Choroid plexus epithelial cell (primary cell): Measurements from ENCODE around the gene HAL.

Experiments
- DNase-seq: peaks from one replicate; pipeline ENCODE4 v3.0.0-alpha.2; 2010; ENCODE audit warnings: low read depth
- H3K4me3 ChIP-seq: 2 replicates; pipeline ENCODE4 v1.5.1; 2011; ENCODE audit warnings: low read depth, mild to moderate bottlenecking, control low read depth, low read length, moderate library complexity
- TF ChIP-seq, protein P1 (sequence below): conservative IDR thresholded peaks from 2 replicates; pipeline ENCODE4 v1.5.1; 2011; ENCODE audit warnings: low read depth, mild to moderate bottlenecking, control low read depth, inconsistent platforms, low read length, moderate library complexity

Gene HAL

GRCh38 chr12:95966287-95966870 is 29.8 kb downstream of the HAL start:
- H3K4me3 ChIP-seq: no peak overlapping the region
- DNase-seq: no peak
- TF ChIP-seq, protein P1, sequence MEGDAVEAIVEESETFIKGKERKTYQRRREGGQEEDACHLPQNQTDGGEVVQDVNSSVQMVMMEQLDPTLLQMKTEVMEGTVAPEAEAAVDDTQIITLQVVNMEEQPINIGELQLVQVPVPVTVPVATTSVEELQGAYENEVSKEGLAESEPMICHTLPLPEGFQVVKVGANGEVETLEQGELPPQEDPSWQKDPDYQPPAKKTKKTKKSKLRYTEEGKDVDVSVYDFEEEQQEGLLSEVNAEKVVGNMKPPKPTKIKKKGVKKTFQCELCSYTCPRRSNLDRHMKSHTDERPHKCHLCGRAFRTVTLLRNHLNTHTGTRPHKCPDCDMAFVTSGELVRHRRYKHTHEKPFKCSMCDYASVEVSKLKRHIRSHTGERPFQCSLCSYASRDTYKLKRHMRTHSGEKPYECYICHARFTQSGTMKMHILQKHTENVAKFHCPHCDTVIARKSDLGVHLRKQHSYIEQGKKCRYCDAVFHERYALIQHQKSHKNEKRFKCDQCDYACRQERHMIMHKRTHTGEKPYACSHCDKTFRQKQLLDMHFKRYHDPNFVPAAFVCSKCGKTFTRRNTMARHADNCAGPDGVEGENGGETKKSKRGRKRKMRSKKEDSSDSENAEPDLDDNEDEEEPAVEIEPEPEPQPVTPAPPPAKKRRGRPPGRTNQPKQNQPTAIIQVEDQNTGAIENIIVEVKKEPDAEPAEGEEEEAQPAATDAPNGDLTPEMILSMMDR: no peak

GRCh38 chr12:95963096-95963495 is 33.0 kb downstream of the HAL start:
- TF ChIP-seq, protein P1: no peak
- no peak for DNase-seq
- no peak overlapping the region for H3K4me3 ChIP-seq

- TF ChIP-seq, protein P1: no peak
- no peak for DNase-seq
- no peak overlapping the region for H3K4me3 ChIP-seq
Measured at GRCh38 chr12:95962222-95962621, 33.9 kb downstream of the HAL start.

GRCh38 chr12:95960241-95960640 is 35.9 kb downstream of the HAL start:
- TF ChIP-seq, protein P1: no peak
- DNase-seq: no peak
- no peak overlapping the region for H3K4me3 ChIP-seq

DNA sequence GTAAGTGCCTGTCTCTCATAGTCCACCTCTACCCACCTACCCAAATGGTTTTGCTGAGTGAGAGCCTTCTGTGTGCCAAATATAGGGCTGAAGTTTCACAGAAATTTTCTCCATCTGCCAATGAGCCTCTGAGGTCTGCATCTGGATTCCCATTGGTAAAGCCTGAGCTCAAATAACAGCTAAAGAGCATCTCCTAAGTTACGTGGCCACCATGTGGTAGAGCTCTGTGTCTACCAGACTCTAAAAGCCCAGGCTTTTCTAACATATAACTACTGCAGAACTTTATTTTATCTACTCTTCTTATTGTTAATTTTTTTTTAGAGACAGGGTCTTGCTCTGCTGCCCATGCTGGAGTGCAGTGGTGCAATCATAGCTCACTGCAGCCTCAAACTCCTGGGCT is 37.0 kb downstream of the HAL start:
- DNase-seq: peak; percentile 34
- TF ChIP-seq, protein P1: peak; percentile 29
- no peak overlapping the region for H3K4me3 ChIP-seq

GRCh38 chr12:95956557-95957145 is 39.5 kb downstream of the HAL start:
- no peak for DNase-seq
- no peak overlapping the region for H3K4me3 ChIP-seq
- TF ChIP-seq, protein P1: no peak

DNA sequence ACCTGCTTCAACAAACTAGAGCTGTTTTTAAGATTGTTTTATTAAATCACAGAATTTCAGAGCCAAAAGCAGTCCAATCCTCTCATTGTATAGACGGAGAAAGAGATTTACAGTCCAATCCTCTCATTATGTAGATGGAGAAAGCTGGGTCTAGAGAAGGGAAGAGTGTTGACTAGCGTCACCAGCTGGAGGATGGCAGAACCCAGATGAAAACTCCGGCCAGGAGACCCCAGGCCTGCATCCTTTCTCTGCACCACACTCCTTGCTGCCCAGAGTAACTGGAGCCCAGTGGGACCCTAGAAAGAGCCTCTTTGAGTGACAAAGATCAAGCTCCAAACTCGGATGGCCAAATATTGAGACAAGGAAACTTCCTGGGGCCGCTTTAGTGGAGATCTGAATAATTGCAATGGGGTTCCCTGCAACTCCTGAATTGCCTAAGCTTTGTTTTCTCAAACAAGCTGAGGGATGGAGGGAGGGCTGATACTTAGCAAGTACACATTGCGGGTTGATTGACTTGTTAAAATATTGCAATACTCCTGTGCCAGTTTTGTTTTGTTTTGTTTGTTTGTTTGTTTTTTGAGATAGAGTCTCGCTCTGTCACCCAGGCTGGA is 40.5 kb downstream of the HAL start:
- no peak overlapping the region for H3K4me3 ChIP-seq
- TF ChIP-seq, protein P1: no peak
- no peak for DNase-seq
